B cell (primary cell): ENCODE data around the gene RHBDF1. TPM values are rescaled to one million over a fixed set of nuclear protein-coding genes. Genes with fewer than 3 reads are reported as not detected.
A peak's percentile ranks its signal among the peaks of the same experiment; 100 is the strongest.

Experiments used
- ATAC-seq: fragments of 200-7000 bp; cut with Tn5 transposase; one replicate; pipeline ENCODE4 v1.10.0; 2021; ENCODE audit warnings: low read depth, mild to moderate bottlenecking, moderate number of reproducible peaks, moderate library complexity
- CTCF ChIA-PET: fragments of 350-600 bp; sonication (Branson Sonifier 250); formaldehyde crosslinking; loops from one replicate; lab custom pipeline; 2021; ENCODE audit warnings: antibody characterized with exemption, inconsistent platforms; lab: Charles Lee
- POLR2A ChIA-PET: fragments of 350-600 bp; sonication (Branson Sonifier 250); formaldehyde crosslinking; loops from one replicate; lab custom pipeline; 2021; ENCODE audit warnings: antibody characterized with exemption; lab: Charles Lee
- DNase-seq: peaks from one replicate; pipeline ENCODE4 v3.0.0; 2013
- H2AFZ ChIP-seq: 2 replicates; pipeline ENCODE4 v1.6.1; 2012; ENCODE audit warnings: mild to moderate bottlenecking, low read depth, low read length; ENCODE audit not compliant: insufficient read depth, poor library complexity, severe bottlenecking
- H3K27ac ChIP-seq, 2 donors: 1 replicate in 1 of 2; 2 replicates in 1 of 2; pipeline ENCODE4 v1.5.1; 2012 to 2013; ENCODE audit warnings: low read length in 2 of 2, mild to moderate bottlenecking in 2 of 2, moderate library complexity in 1 of 2
- H3K27me3 ChIP-seq, 4 experiments: fragments of 200-600 bp in 1 of 4; sonication (generic) in 1 of 4; replicated peaks in 1 of 4; 1 replicate in 2 of 4; 2 replicates in 2 of 4; pipeline versions ENCODE4 v1.6.1 to v1.7.0; 2013 to 2016; ENCODE audit warnings: low read length in 3 of 4, mild to moderate bottlenecking in 2 of 4, mixed read lengths in 1 of 4, moderate library complexity in 1 of 4; ENCODE audit not compliant: insufficient read depth in 4 of 4, control insufficient read depth in 3 of 4; ENCODE audit errors: control extremely low read depth in 1 of 4
- H3K36me3 ChIP-seq, 2 experiments: replicated peaks in 1 of 2; 1 replicate in 1 of 2; 2 replicates in 1 of 2; pipeline versions ENCODE4 v1.6.1 to v1.7.1; 2013; ENCODE audit warnings: low read length in 1 of 2; ENCODE audit not compliant: insufficient read depth in 2 of 2, control insufficient read depth in 1 of 2; ENCODE audit errors: control extremely low read depth in 1 of 2, extremely low read depth in 1 of 2
- H3K4me1 ChIP-seq, 2 donors: fragments of 200-600 bp in 1 of 2; sonication (generic) in 1 of 2; 1 replicate in 1 of 2; 2 replicates in 1 of 2; pipeline versions ENCODE4 v1.5.1 to v1.6.1; 2013 to 2017; ENCODE audit warnings: low read length in 2 of 2; ENCODE audit not compliant: control insufficient read depth in 2 of 2, insufficient read depth in 2 of 2
- H3K4me2 ChIP-seq: replicated peaks from 2 replicates; pipeline ENCODE3; 2012; ENCODE audit warnings: mild to moderate bottlenecking, low read depth, low read length; ENCODE audit not compliant: poor library complexity, severe bottlenecking
- H3K4me3 ChIP-seq, 5 experiments: fragments of 200-600 bp in 1 of 5; sonication (generic) in 1 of 5; 1 replicate in 3 of 5; 2 replicates in 2 of 5; pipeline versions ENCODE4 v1.5.1 to v1.7.0; 2011 to 2016; ENCODE audit warnings: low read length in 4 of 5, mild to moderate bottlenecking in 4 of 5, low read depth in 2 of 5, control low read depth in 1 of 5, moderate library complexity in 1 of 5; ENCODE audit not compliant: insufficient read depth in 1 of 5; ENCODE audit errors: control extremely low read depth in 1 of 5, extremely low read depth in 1 of 5
- H3K79me2 ChIP-seq: fragments of 200-600 bp; sonication (generic); one replicate; pipeline ENCODE4 v1.6.0; 2016; ENCODE audit warnings: low read length; ENCODE audit not compliant: control insufficient read depth, insufficient read depth
- H3K9ac ChIP-seq: fragments of 200-600 bp; sonication (generic); 2 replicates; pipeline ENCODE4 v1.6.1; 2017; ENCODE audit warnings: mild to moderate bottlenecking, low read length, moderate library complexity
- H3K9me3 ChIP-seq, 3 donors: one replicate each; pipeline versions ENCODE4 v1.6.1 to v1.7.1; 2013; ENCODE audit warnings: low read length in 2 of 3; ENCODE audit not compliant: control insufficient read depth in 2 of 3, insufficient read depth in 1 of 3; ENCODE audit errors: control extremely low read depth in 1 of 3
- H4K20me1 ChIP-seq: 2 replicates; pipeline ENCODE4 v1.6.0; 2012; ENCODE audit warnings: mild to moderate bottlenecking, low read length; ENCODE audit not compliant: insufficient read depth, control insufficient read depth, poor library complexity, severe bottlenecking
- H3K27ac Mint-ChIP-seq: one replicate; pipeline ENCODE4 v1.8.0; 2021; ENCODE audit warnings: mixed read lengths
- H3K27me3 Mint-ChIP-seq: one replicate; pipeline ENCODE4 v1.8.0; 2021; ENCODE audit warnings: mixed read lengths
- H3K4me1 Mint-ChIP-seq: one replicate; pipeline ENCODE4 v1.8.0; 2021; ENCODE audit warnings: mixed read lengths
- H3K4me3 Mint-ChIP-seq: one replicate; pipeline ENCODE4 v1.8.0; 2021; ENCODE audit warnings: mixed read lengths
- H3K9me3 Mint-ChIP-seq: one replicate; pipeline ENCODE4 v1.8.0; 2022; ENCODE audit warnings: mixed read lengths; ENCODE audit not compliant: insufficient read depth
- CTCF ChIP-seq: fragments of 200-600 bp; IDR thresholded peaks from one replicate; pipeline ENCODE4 v1.8.0; 2022; ENCODE audit warnings: antibody characterized with exemption, mild to moderate bottlenecking
- EZH2 ChIP-seq: IDR thresholded peaks from 2 replicates; pipeline ENCODE4 v1.6.1; 2012; ENCODE audit warnings: borderline replicate concordance, low read depth, mild to moderate bottlenecking, moderate library complexity, low read length; ENCODE audit not compliant: insufficient read depth, poor library complexity, severe bottlenecking
- WGBS: methylation state at CpG from one replicate; pipeline ENCODE4 v1.1.5; 2013; ENCODE audit warnings: missing lambda C conversion rate; ENCODE audit not compliant: insufficient coverage; 5-methylcytosine and 5-hydroxymethylcytosine counted together
- intact Hi-C: fragments of 100-400 bp; cut with micrococcal nuclease; formaldehyde crosslinking; loops from one replicate; pipeline ENCODE4 v1.10.0; 2022
- polyA plus RNA-seq: library from polyadenylated mRNA; depleted of rRNA; stranded (reverse); fragments of >200 nt; gene quantifications from 2 replicates; pipeline ENCODE4 v1.2.3, GENCODE V29; 2012
- total RNA-seq, 2 donors: library from RNA; stranded (reverse); fragments of 120-200 nt in 1 of 2; gene quantifications; 1 replicate in 1 of 2; 2 replicates in 1 of 2; pipeline versions ENCODE4 v1.2.3 to v1.2.4, GENCODE V29; 2013 to 2022

The RHBDF1 gene
- total and polyA plus RNA-seq, 2 donors (not counting 1 experiment from before 2014, with no cell fraction given), result 0.42 to 0.76 TPM

- TF ChIP-seq EZH2, result no peak
- TF ChIP-seq CTCF, result no peak
- H3K27me3 Mint-ChIP-seq, result peaks cover 15% of the 10 kb centered on the region
- H3K27ac Mint-ChIP-seq, result peak overlapping the region; percentile 80
- Histone ChIP-seq H3K9ac (peak overlapping the region; percentile 83), H3K79me2 (peaks cover 34% of the 10 kb centered on the region), H3K27me3 (peaks cover 0 to 25% (median 14%) of the 10 kb centered on the region in 4 experiments), H3K9me3 (no peaks in the 10 kb centered on the region), H3K4me3 (peak overlapping the region in 4 of 5 experiments; percentile 75 to 82 (median 79)), H3K4me2 (peak overlapping the region; percentile 87), H2AFZ (peak overlapping the region; percentile 87), H4K20me1 (no peaks in the 10 kb centered on the region), H3K36me3 (peaks cover 0 to 10% of the 10 kb centered on the region in 2 experiments), H3K4me1 (peaks cover 34 to 37% of the 10 kb centered on the region in 2 donors), H3K27ac (no peak overlapping the region)
- ATAC-seq, result no peak
- CTCF ChIA-PET, result interaction anchor here (1.2 to 3.3 kb wide), 3 partner anchors 11 to 38 kb away, joined by 4 to 23 read pairs (median 18); no protein-coding TSS in a partner anchor
- POLR2A ChIA-PET, result interaction anchor here (0.8 to 1.1 kb wide), 2 partner anchors 20 to 22 kb away, joined by 3 read pairs; no protein-coding TSS in a partner anchor
- intact Hi-C loops, result no loop called here
- WGBS, result 29% methylated on average over 10 of the region's 13 CpGs
- H3K4me1 Mint-ChIP-seq, result peaks cover 29% of the 10 kb centered on the region
- DNase-seq, result no peak
- peak overlapping the region; percentile 83 for H3K4me3 Mint-ChIP-seq
- no peaks in the 10 kb centered on the region for H3K9me3 Mint-ChIP-seq
Observed at GRCh38 chr16:76535-77272, 4.3 kb upstream of the RHBDF1 start.
